OCI-M2 (cell line): Measurements from ENCODE around the gene MTA3.

Experiments used
- DNase-seq: peaks from one replicate; lab custom pipeline; 2025; ENCODE audit not compliant: unreplicated experiment; lab: John Stamatoyannopoulos, UW

Gene MTA3

GRCh38 chr2:42757981-42758740 is 189.7 kb downstream of the MTA3 start:
- no peak for DNase-seq

GRCh38 chr2:42758751-42759150 is 190.3 kb downstream of the MTA3 start:
- DNase-seq = no peak

GRCh38 chr2:42761554-42761953 is 193.1 kb downstream of the MTA3 start:
- DNase-seq = no peak

GRCh38 chr2:42762155-42762554 is 193.7 kb downstream of the MTA3 start:
- no peak for DNase-seq

- no peak for DNase-seq
These were observed 194.7 kb downstream of the MTA3 start for GRCh38 chr2:42762823-42763804.

- no peak for DNase-seq
These were observed 195.7 kb downstream of the MTA3 start, which contains the start of gene OXER1 for GRCh38 chr2:42764096-42764495. OXER1 (minus strand) TSS chr2:42764135; CDS start chr2:42764062, 73 bp downstream.

GRCh38 chr2:42764901-42765300 is 196.5 kb downstream of the MTA3 start:
- DNase-seq = no peak

- DNase-seq = no peak
These were observed 197.3 kb downstream of the MTA3 start for GRCh38 chr2:42765686-42766085.

GRCh38 chr2:42767080-42767898 is 198.9 kb downstream of the MTA3 start:
- DNase-seq = no peak

GRCh38 chr2:42767899-42768705 is 199.7 kb downstream of the MTA3 start:
- DNase-seq = no peak

GRCh38 chr2:42768706-42769256 is 200.3 kb downstream of the MTA3 start:
- no peak for DNase-seq

- no peak for DNase-seq
These were observed 201.3 kb downstream of the MTA3 start for GRCh38 chr2:42769583-42770287.

- no peak for DNase-seq
These were observed 202.1 kb downstream of the MTA3 start for GRCh38 chr2:42770288-42771131.

GRCh38 chr2:42771546-42772153 is 203.2 kb downstream of the MTA3 start:
- DNase-seq = no peak

GRCh38 chr2:42775186-42775585 is 206.8 kb downstream of the MTA3 start:
- DNase-seq = no peak

GRCh38 chr2:42775810-42776209 is 207.4 kb downstream of the MTA3 start:
- no peak for DNase-seq

GRCh38 chr2:42777883-42778805 is 209.7 kb downstream of the MTA3 start:
- DNase-seq = no peak
